Thymus (tissue), 11 donors: Measurements from ENCODE around the gene UGT1A3. TPM values are rescaled to one million over a fixed set of nuclear protein-coding genes. Genes with fewer than 3 reads are reported as not detected.
A peak's percentile ranks its signal among the peaks of the same experiment; 100 is the strongest.

Experiments
- DNase-seq, 9 donors: peaks; one replicate each; pipeline ENCODE4 v3.0.0-alpha.2; 2013; ENCODE audit warnings: low spot score in 9 of 9, low read depth in 6 of 9, missing footprints in 1 of 9
- H3K27ac ChIP-seq, 2 donors: one replicate each; pipeline ENCODE4 v1.5.1; 2013; ENCODE audit warnings: control low read depth in 1 of 2, low read depth in 1 of 2, low read length in 1 of 2, mild to moderate bottlenecking in 1 of 2, moderate library complexity in 1 of 2
- H3K27me3 ChIP-seq, 2 donors: one replicate each; pipeline ENCODE4 v1.5.1; 2013; ENCODE audit warnings: low read length in 1 of 2; ENCODE audit not compliant: control insufficient read depth in 2 of 2, insufficient read depth in 1 of 2
- H3K36me3 ChIP-seq, 2 donors: one replicate each; pipeline ENCODE4 v1.5.1; 2013; ENCODE audit warnings: low read length in 1 of 2, mild to moderate bottlenecking in 1 of 2, moderate library complexity in 1 of 2; ENCODE audit not compliant: control insufficient read depth in 2 of 2, insufficient read depth in 2 of 2
- H3K4me1 ChIP-seq, 2 donors: one replicate each; pipeline ENCODE4 v1.5.1; 2013; ENCODE audit warnings: low read length in 2 of 2; ENCODE audit not compliant: control insufficient read depth in 2 of 2, insufficient read depth in 2 of 2
- H3K4me3 ChIP-seq, 2 donors: one replicate each; pipeline ENCODE4 v1.5.1; 2013; ENCODE audit warnings: low read length in 2 of 2, control low read depth in 1 of 2, mild to moderate bottlenecking in 1 of 2
- H3K9me3 ChIP-seq, 2 donors: one replicate each; pipeline ENCODE4 v1.5.1; 2013; ENCODE audit warnings: low read length in 1 of 2, mild to moderate bottlenecking in 1 of 2; ENCODE audit not compliant: control insufficient read depth in 2 of 2, insufficient read depth in 1 of 2
- WGBS: extraction: QIAGEN DNeasy Blood & Tissue Kit; methylation state at CpG from one replicate; pipeline ENCODE4 v1.1.7; 2013; 5-methylcytosine and 5-hydroxymethylcytosine counted together
- polyA plus RNA-seq: library from polyadenylated mRNA; stranded (reverse); fragments of 200-250 nt; gene quantifications from one replicate; pipeline ENCODE4 v1.2.3, GENCODE V29; 2013
- total RNA-seq: library from RNA; stranded (reverse); fragments of 120-200 nt; gene quantifications from one replicate; pipeline ENCODE4 v1.2.4, GENCODE V29; 2013
- donor health status: healthy.

Gene UGT1A3
- total and polyA plus RNA-seq, 2 donors, result not detected

DNA sequence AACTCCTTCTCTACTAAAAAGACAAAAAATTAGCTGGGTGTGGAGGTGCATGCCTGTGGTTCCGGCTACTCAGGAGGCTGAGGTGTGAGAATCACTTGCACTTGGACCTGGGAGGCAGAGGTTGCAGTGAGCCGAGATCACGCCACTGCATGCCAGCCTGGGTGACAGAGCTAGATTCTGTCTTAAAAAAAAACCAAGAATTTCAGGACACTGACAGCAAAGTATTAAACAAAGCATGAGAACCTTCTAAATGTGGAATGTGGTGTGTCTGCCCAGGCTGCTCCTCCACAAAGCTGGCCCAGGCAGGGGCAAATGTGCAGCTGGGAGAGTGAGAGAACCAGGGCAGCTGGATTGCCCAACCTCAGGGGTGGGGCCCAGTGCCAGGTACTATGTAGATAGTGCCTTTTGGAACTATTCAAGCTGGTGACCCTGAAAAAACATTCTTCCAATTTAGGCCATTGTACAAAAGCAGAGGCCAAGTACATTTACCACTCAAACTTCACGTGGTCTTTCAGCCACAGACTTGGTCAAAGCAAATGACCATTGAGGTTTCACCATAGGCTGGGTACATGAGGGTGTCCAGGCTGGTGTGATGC is 22.8 kb upstream of the UGT1A3 start:
- Histone ChIP-seq H3K9me3 (no peaks in the 10 kb centered on the region), H3K36me3 (no peaks in the 10 kb centered on the region), H3K27ac (no peak overlapping the region), H3K4me1 (peaks cover 0 to under 1% of the 10 kb centered on the region in 2 donors), H3K27me3 (no peaks in the 10 kb centered on the region), H3K4me3 (no peak overlapping the region)
- DNase-seq, result no peak
- WGBS, result 71% methylated on average over 4 of the region's 4 CpGs

- no peaks in the 10 kb centered on the region for H3K27me3 ChIP-seq
- peaks cover 0 to 8% of the 10 kb centered on the region in 2 donors for H3K4me1 ChIP-seq
- no peak overlapping the region for H3K4me3 ChIP-seq
- no peak overlapping the region for H3K27ac ChIP-seq
- no peaks in the 10 kb centered on the region for H3K9me3 ChIP-seq
- DNase-seq, result no peak
- no peaks in the 10 kb centered on the region for H3K36me3 ChIP-seq
- 0% methylated on average over 1 of the region's 1 CpG for WGBS
These were observed 22.1 kb upstream of the UGT1A3 start for GRCh38 chr2:233706720-233707119.

DNA sequence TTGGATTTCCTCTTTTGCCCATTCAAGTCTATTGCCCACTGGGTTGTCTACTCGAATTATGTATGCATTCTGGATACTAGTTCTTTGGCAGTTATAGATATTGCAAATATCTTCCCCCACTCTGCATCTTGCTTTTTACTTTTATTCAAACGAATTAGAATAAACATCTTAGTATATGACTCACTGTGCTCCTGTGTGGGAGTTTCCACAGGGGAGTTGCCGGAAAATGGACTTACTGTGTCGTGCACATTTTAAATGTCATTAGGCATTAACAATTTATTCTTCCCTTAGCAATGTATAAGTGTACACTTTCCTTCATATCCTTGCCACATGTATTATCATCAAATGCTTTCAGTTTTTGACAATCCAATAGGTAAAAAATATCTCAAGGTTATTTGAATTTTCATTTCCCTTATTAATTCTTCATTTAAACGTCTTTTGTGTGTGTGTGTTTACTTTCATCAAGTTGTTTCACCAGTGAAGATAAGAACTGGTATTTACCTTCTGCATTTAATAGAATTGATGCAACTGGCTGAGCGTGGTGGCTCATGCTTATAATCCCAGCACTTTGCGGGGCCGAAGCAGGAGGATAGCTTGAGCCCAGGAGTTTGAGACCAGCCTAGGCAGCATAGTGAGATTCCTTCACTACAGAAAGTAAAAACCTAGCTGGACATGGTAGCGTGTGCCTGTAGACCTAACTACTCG is 20.8 kb upstream of the UGT1A3 start:
- H3K27ac ChIP-seq, result no peak overlapping the region

DNA sequence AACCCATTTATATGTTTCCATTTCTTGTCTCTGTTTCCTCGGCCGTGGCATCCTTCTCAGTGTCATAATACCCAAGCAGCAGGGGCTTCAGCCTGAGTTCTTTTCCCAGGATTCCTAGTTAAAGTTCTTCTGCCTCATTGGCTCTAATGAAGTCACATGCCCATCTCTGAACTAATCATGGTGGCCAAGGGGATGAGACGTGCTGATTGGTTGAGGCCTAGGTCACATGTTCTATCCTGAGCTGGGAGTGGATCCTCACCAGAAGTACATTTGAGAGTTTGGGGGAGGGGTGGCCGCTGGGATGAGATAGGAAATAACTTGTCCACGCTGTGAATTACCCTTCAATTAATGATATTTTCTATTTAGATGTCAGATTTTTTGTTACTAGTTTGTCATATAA is 19.9 kb upstream of the UGT1A3 start:
- 96% methylated on average over 5 of the region's 5 CpGs for WGBS
- Histone ChIP-seq H3K27me3 (no peaks in the 10 kb centered on the region), H3K9me3 (no peaks in the 10 kb centered on the region), H3K4me1 (peaks cover 0 to 22% of the 10 kb centered on the region in 2 donors), H3K36me3 (no peaks in the 10 kb centered on the region), H3K4me3 (no peak overlapping the region), H3K27ac (no peak overlapping the region)
- no peak for DNase-seq

More for the DNA sequence above, 20.8 kb upstream of the UGT1A3 start:
- Histone ChIP-seq H3K4me1 (peaks cover 0 to 18% of the 10 kb centered on the region in 2 donors), H3K4me3 (no peak overlapping the region), H3K27me3 (no peaks in the 10 kb centered on the region), H3K36me3 (no peaks in the 10 kb centered on the region), H3K9me3 (no peaks in the 10 kb centered on the region)
- no peak for DNase-seq
- 94% methylated on average over 10 of the region's 10 CpGs for WGBS

DNA sequence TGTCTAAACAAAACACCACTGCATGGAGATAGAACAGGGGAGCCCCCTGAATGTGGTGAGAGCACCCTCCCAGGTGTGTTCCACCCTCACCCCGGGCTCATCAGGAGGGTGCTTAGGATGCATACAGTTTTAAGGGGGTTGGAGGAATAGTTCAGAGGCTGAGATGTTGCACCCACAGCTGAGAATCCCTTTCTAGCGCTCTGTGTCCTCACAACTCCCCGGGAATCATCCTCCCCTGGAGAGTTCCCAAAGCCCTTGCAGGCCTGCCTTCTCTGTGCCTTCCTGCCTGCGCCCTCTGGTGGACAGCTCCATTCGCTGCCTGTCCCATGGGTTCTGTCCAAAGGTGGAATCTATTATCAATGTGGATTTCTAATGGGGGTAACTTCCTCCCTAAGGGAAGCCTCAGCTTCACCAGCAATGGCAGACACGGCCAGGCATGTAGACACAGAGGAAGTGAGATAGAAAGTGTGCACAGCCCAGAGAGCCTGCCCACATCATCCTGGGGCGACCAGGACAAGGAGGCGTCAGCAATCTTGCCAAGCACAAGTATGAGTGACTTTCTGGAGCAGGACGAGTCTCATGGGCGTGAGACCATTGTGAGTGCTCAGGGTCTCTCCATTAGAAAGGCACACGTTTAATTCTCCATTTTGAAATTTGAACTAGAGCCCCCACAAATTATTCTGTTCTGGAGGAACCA is 17.4 kb upstream of the UGT1A3 start:
- Histone ChIP-seq H3K4me3 (no peak overlapping the region), H3K36me3 (no peaks in the 10 kb centered on the region), H3K9me3 (no peaks in the 10 kb centered on the region), H3K27me3 (no peaks in the 10 kb centered on the region), H3K4me1 (peaks cover 0 to 22% of the 10 kb centered on the region in 2 donors), H3K27ac (no peak overlapping the region)
- peak in 8 of 9 donors; percentile 29 to 74 (median 55) for DNase-seq
- WGBS, result 46% methylated on average over 11 of the region's 11 CpGs

DNA sequence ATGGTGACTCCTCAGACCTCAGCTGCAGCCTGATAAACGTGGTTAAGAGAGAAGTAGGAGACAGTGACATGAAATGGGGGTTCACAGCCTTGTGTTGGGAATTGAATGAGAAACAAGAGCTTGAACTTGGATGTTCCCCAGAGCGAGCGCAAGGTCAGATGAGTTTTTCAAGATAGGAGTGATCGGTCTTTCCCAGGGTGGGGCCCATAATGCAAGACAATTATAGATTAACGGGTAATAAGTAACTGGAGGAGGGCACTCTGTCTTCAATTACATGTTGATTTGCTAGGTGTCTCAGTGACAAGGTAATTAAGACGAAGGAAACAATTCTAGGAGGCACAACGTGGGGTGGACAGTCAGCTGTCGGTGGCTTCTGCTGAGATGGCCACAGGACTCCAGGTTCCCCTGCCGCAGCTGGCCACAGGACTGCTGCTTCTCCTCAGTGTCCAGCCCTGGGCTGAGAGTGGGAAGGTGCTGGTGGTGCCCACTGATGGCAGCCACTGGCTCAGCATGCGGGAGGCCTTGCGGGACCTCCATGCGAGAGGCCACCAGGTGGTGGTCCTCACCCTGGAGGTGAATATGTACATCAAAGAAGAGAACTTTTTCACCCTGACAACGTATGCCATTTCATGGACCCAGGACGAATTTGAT is 16.1 kb upstream of the UGT1A3 start, which contains the start of gene UGT1A5:
Gene UGT1A5 (plus strand): TSS at position 297 of the 651 bp plus-strand sequence. CDS start 85 bp downstream, at position 382.
- no peak within 1 kb of the TSS for H3K4me3 ChIP-seq
- H3K27ac ChIP-seq, result no peak within 1 kb of the TSS
- H3K9me3 ChIP-seq, result no peaks in the 10 kb centered on the region
- H3K4me1 ChIP-seq, result peaks cover 0 to 22% of the 10 kb centered on the region in 2 donors
- DNase-seq, result peak in 1 of 9 donors; percentile 9
- H3K27me3 ChIP-seq, result peaks cover 0 to 2% of the 10 kb centered on the region in 2 donors
- WGBS, result 87% methylated on average over 14 of the region's 14 CpGs
- H3K36me3 ChIP-seq, result no peaks in the 10 kb centered on the region

DNA sequence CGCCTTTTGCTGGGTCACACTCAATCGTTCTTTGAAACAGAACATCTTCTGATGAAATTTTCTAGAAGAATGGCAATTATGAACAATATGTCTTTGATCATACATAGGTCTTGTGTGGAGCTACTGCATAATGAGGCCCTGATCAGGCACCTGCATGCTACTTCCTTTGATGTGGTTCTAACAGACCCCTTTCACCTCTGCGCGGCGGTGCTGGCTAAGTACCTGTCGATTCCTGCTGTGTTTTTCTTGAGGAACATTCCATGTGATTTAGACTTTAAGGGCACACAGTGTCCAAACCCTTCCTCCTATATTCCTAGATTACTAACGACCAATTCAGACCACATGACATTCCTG is 15.6 kb upstream of the UGT1A3 start:
- peaks cover 0 to 2% of the 10 kb centered on the region in 2 donors for H3K27me3 ChIP-seq
- WGBS, result 38% methylated on average over 7 of the region's 7 CpGs
- no peak overlapping the region for H3K4me3 ChIP-seq
- peaks cover 0 to 22% of the 10 kb centered on the region in 2 donors for H3K4me1 ChIP-seq
- H3K27ac ChIP-seq, result no peak overlapping the region
- DNase-seq, result peak in 6 of 9 donors; percentile 6 to 58 (median 32)
- no peaks in the 10 kb centered on the region for H3K9me3 ChIP-seq
- no peaks in the 10 kb centered on the region for H3K36me3 ChIP-seq

- Histone ChIP-seq H3K27me3 (peaks cover 0 to 2% of the 10 kb centered on the region in 2 donors), H3K9me3 (no peaks in the 10 kb centered on the region), H3K27ac (no peak overlapping the region), H3K4me3 (no peak overlapping the region), H3K4me1 (peaks cover 0 to 22% of the 10 kb centered on the region in 2 donors), H3K36me3 (no peaks in the 10 kb centered on the region)
- 69% methylated on average over 2 of the region's 2 CpGs for WGBS
- DNase-seq, result no peak
These were observed 14.7 kb upstream of the UGT1A3 start for GRCh38 chr2:233714121-233714520.
